ENCODE measurements around the gene KRTAP3-2. TPM values are rescaled to one million over a fixed set of nuclear protein-coding genes. Genes with fewer than 3 reads are reported as not detected.

The KRTAP3-2 gene
- total RNA-seq, 2 experiments from 2014 or later = not detected

DNA sequence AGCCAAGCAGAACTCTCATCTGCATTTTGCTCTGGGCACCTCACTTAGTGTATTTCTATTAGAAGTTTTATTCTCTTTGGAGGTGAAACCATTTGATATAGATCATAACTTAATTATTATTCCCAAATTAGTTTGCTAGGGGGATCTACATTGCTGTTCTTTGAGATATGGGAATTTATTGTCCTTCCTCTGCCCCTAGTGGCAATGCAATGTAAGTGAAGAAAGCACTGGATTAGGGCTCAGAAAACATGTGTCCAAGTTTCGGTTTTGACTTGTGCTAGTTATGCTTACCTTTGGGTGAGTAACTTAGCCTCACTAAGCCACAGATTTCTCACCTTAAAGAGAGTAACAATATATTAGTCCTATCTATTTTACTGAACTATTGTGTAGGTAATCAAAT, 35.9 kb downstream of the KRTAP3-2 start:
- Histone ChIP-seq H3K9me2 (ENCODE audit: insufficient read depth, low read length) (no peaks in the 10 kb centered on the region), H3K79me2 (ENCODE audit: insufficient read depth, low read depth, low read length) (no peaks in the 10 kb centered on the region), H3K4me1 (ENCODE audit: insufficient read depth, low read length, poor library complexity, severe bottlenecking) (no peaks in the 10 kb centered on the region), H4K20me1 (ENCODE audit: insufficient read depth, low read length) (no peaks in the 10 kb centered on the region), H2AFZ (ENCODE audit: low read length) (no peak overlapping the region), H3K9me3 (ENCODE audit: low read length) (no peaks in the 10 kb centered on the region), H3K4me3 (ENCODE audit: low read depth, low read length, poor library complexity, severe bottlenecking) (no peak overlapping the region), H3K36me3 (ENCODE audit: insufficient read depth, low read length) (no peaks in the 10 kb centered on the region), H3K4me2 (ENCODE audit: low read length) (no peak overlapping the region), H3K27ac (ENCODE audit: low read depth, low read length, poor library complexity, severe bottlenecking) (no peak overlapping the region)
- CTCF ChIA-PET (ENCODE audit: unreplicated experiment) = no interaction called here
- intact Hi-C loops (cut with micrococcal nuclease; ENCODE audit: unreplicated experiment) = no loop called here
- DNase-seq (ENCODE audit: low spot score) = peak; percentile 12
- TF ChIP-seq, protein P1, sequence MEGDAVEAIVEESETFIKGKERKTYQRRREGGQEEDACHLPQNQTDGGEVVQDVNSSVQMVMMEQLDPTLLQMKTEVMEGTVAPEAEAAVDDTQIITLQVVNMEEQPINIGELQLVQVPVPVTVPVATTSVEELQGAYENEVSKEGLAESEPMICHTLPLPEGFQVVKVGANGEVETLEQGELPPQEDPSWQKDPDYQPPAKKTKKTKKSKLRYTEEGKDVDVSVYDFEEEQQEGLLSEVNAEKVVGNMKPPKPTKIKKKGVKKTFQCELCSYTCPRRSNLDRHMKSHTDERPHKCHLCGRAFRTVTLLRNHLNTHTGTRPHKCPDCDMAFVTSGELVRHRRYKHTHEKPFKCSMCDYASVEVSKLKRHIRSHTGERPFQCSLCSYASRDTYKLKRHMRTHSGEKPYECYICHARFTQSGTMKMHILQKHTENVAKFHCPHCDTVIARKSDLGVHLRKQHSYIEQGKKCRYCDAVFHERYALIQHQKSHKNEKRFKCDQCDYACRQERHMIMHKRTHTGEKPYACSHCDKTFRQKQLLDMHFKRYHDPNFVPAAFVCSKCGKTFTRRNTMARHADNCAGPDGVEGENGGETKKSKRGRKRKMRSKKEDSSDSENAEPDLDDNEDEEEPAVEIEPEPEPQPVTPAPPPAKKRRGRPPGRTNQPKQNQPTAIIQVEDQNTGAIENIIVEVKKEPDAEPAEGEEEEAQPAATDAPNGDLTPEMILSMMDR (conservative IDR thresholded peaks at IDR 0.05; ENCODE audit: low read length) = peak; percentile 83
- TF ChIP-seq EZH2phosphoT487 (IDR thresholded peaks at IDR 0.05; ENCODE audit: borderline replicate concordance, low read depth, low read length) = no peak
- no TSS peak for BruUV-seq (replicated peaks)
- POLR2A ChIA-PET = no interaction called here

DNA sequence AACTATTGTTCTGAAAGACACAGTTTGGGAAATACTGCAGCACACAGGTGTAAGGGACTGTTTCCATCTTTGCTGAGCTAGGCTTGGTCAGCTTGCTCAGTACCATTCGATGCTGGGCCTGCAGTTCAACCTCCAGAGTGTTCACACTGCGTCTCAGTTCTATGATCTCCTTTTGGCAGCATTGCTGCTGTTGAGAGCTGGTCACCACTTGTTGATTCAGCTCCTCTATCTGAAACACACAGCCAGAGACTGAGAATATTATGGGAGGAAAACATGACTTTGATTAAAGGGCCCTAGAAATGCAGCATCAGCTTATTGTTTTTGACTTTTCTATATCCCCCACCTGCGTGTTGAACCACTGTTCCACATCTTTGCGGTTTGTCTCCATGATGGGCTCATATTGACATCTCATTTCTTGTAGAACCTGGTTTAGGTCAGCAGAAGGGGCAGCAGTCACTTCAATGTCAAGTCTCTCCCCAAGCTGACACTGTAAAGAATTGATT, 37.6 kb downstream of the KRTAP3-2 start:
- Histone ChIP-seq H3K9me2 (ENCODE audit: insufficient read depth, low read length) (no peaks in the 10 kb centered on the region), H3K79me2 (ENCODE audit: insufficient read depth, low read depth, low read length) (no peaks in the 10 kb centered on the region), H4K20me1 (ENCODE audit: insufficient read depth, low read length) (no peaks in the 10 kb centered on the region), H2AFZ (ENCODE audit: low read length) (no peak overlapping the region), H3K9me3 (ENCODE audit: low read length) (no peaks in the 10 kb centered on the region), H3K4me1 (ENCODE audit: insufficient read depth, low read length, poor library complexity, severe bottlenecking) (no peaks in the 10 kb centered on the region), H3K27ac (ENCODE audit: low read depth, low read length, poor library complexity, severe bottlenecking) (no peak overlapping the region), H3K36me3 (ENCODE audit: insufficient read depth, low read length) (no peaks in the 10 kb centered on the region), H3K4me3 (ENCODE audit: low read depth, low read length, poor library complexity, severe bottlenecking) (no peak overlapping the region), H3K4me2 (ENCODE audit: low read length) (no peak overlapping the region)
- ChIA-PET POLR2A (no interaction called here), CTCF (ENCODE audit: unreplicated experiment) (no interaction called here)
- TF ChIP-seq, protein P1 (conservative IDR thresholded peaks at IDR 0.05; ENCODE audit: low read length) = no peak
- no peak for TF ChIP-seq EZH2phosphoT487 (IDR thresholded peaks at IDR 0.05; ENCODE audit: borderline replicate concordance, low read depth, low read length)
- no TSS peak for BruUV-seq (replicated peaks)
- no peak for DNase-seq (ENCODE audit: low spot score)
- intact Hi-C loops (cut with micrococcal nuclease; ENCODE audit: unreplicated experiment) = no loop called here

GRCh38 chr17:40961591-40961990, 38.1 kb downstream of the KRTAP3-2 start:
- no peak for TF ChIP-seq EZH2phosphoT487 (IDR thresholded peaks at IDR 0.05; ENCODE audit: borderline replicate concordance, low read depth, low read length)
- TF ChIP-seq, protein P1 (conservative IDR thresholded peaks at IDR 0.05; ENCODE audit: low read length) = no peak
- H3K27ac ChIP-seq (ENCODE audit: low read depth, low read length, poor library complexity, severe bottlenecking) = no peak overlapping the region
- no peaks in the 10 kb centered on the region for H3K9me3 ChIP-seq (ENCODE audit: low read length)
- H3K4me1 ChIP-seq (ENCODE audit: insufficient read depth, low read length, poor library complexity, severe bottlenecking) = no peaks in the 10 kb centered on the region
- BruUV-seq (replicated peaks) = no TSS peak
- no peaks in the 10 kb centered on the region for H3K79me2 ChIP-seq (ENCODE audit: insufficient read depth, low read depth, low read length)
- intact Hi-C loops (cut with micrococcal nuclease; ENCODE audit: unreplicated experiment) = no loop called here
- no peak overlapping the region for H3K4me3 ChIP-seq (ENCODE audit: low read depth, low read length, poor library complexity, severe bottlenecking)
- no peak for DNase-seq (ENCODE audit: low spot score)
- ChIA-PET CTCF (ENCODE audit: unreplicated experiment) (no interaction called here), POLR2A (no interaction called here)
- no peaks in the 10 kb centered on the region for H3K36me3 ChIP-seq (ENCODE audit: insufficient read depth, low read length)
- no peaks in the 10 kb centered on the region for H3K9me2 ChIP-seq (ENCODE audit: insufficient read depth, low read length)
- no peak overlapping the region for H2AFZ ChIP-seq (ENCODE audit: low read length)
- no peak overlapping the region for H3K4me2 ChIP-seq (ENCODE audit: low read length)
- H4K20me1 ChIP-seq (ENCODE audit: insufficient read depth, low read length) = no peaks in the 10 kb centered on the region

Data from OCI-LY7 (cell line).